ENCODE results near the gene ABCG2.
"Not testable (repeated sequence)": the region's sequence is repeated elsewhere in the genome, so short reads cannot be mapped to it uniquely, and the experiment has no call there.

ABCG2 gene

DNA sequence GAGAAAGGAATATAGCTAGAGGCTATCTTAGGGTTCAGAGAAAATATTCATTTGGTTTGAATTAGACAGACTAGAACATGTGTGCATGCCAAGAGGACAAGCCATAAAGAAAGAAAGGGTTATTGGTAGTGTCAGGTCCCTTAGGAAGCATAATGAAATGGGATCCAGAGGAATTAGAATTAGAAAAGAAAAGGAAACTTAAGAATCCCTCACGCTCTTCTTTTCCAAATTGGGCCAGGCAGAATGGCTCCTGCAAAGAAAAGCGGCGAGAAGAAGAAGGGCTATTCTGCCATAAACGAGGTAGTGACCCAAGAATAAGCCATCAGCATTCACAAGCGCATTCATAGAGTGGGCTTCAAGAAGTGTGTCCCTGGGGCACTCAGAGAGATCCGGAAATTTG, 4.9 kb upstream of the ABCG2 start:
- DNase-seq, result no peak

DNA sequence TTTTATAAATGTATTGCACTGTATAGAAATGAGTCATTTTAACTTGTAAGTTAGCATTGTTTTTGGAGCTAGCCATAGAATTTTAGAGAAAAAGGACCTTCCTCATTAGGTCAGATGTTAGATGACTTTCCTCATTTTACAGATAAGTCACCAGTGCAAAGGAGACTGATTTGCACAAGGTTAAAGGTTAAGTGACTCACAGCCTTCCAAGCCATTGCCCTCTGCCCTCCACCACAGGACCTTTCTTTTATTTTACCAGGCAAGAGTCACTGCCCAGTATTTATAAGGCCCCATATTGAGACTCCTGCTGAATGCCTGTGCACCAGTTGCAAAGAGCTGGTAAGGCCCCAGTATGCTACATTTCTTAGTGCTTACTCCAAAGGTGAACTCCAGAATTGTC, 4.2 kb upstream of the ABCG2 start:
- DNase-seq, result no peak

DNA sequence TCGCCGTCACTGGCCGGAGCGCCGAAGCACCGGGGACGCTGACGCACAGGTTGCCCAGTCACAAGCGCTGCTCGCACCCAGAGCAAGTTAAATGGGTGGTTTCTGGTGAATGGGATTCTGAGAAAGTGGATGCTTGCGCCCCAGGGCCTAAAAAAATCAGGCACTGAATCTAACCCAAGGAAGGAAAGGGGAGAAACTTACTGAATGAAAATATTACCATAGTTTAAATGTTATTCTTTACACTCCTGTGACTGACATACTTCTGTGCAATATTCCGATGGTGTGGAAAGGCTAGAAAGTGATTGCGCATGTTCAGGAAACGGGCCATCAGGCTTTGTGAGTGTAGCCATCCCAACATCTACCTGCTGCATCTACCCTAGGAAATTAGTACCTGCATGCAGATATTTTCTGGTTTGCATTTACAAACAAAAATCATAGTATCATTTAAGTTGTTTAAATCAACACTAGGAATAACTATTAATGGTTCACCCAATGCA, 838 bp upstream of the ABCG2 start:
- no peak for DNase-seq

DNA sequence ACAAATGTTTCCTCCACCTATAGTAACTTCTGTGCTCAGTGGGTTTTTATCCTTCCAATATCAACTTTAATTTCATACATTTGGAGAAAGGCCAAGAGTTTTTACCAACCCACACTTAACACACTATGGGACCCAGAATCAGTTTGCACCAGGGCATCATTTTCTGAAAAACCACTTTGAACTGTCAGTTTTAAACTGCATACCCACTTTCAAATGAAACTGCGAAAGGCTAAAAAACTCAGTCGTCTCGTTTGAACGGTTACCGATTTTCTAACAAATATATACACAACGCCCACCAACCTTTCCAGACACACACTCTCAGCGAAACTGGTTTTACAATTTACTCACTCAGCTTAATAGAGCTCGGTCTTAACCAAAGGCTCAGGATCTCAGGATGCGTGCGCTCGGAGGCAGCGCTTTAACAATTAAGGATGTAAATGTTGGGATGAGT, 376 bp downstream of the ABCG2 start:
- DNase-seq, result no peak

DNA sequence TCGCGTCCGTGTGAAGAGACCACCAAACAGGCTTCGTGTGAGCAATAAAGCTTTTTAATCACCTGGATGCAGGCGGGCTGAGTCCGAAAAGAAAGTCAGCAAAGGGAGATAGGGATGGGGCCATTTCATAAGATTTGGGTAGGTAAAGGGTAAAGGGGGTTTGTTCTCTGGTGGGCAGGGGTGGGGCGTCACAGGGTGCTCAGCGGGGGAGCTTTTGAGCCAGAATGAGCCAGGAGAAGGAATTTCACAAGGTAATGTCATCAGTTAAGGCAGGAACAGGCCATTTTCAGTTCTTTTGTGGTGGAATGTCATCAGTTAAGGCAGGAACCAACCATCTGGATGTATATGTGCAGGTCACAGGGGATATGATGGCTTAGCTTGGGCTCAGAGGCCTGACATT, 6.1 kb downstream of the ABCG2 start:
- DNase-seq, result not testable (repeated sequence)

DNA sequence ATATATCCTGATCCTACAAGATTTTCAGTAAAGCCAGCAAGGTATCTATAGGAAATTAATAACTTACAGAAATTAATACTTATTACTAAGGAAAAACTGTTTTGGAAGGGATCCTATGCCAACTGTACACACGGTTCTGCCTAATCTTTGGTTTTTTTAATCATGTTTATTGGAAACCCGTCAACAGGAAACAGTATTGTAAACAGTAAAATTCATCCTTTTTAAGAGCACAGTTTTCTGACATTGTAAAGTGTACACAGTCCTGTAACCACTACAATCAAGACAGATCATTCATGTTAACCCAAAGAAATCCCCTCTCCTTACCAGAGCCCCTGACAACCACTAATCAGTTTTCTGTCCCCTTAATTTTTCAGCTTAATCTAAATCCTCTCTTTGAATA, 9.9 kb downstream of the ABCG2 start:
- no peak for DNase-seq

DNA sequence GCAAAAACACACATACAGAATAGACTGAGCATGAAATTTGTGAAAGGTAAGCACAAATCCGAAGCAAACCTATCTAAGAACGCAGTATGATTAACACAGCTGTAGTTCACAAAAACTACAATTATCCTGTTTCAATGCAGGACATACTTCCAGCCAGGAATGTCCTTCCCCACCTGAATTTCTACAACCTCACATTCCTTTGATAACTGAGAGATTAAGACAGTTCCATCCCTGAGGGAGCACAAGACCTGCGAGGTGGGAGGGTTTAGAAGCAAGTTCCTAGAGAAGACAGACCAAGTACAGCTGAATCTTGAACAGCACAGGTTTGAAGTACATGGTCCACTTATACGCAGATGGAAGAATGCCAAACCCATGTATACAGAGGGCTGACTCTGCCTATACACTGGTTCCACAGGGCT, 10.6 kb downstream of the ABCG2 start:
- DNase-seq, result no peak

DNA sequence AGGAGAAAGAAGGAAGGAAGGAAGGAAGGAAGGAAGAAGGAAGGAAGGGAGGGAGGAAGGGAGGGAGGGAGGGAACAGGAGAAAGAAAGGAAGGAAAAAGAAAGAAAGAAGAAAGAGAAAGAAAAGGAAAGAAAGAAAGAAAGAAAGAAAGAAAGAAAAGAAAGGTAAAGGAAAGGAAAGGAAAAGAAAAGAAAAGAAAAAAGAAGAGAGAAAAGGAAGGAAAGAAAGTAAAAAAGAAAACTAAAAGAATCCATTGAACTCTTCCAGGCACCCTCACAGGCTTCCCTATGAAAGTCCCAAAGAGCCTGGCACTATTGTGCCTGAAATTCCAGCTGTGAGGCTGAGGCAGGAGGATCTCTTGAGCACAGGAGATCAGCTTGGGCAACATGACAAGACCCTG, 11.5 kb downstream of the ABCG2 start:
- no peak for DNase-seq

DNA sequence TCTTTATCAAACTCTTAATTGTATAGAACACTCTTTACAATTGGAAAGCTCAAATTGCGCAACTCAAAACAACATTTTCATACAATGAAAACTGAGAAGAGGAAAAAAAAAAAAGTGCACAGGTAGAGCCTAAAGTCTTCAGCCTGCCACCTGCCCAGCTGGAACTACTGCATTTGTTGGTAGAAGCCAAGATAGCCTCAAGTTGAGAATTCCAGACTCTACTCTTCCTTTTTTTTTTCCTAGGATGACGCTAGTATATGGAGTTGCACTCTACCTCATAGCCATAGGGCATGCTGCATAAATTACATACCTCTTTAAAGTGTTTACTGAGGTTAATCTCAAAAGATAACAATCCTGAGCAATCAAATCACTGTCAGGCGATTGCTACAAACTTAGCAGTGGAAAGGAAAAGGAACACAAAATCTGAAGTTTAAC, 13.6 kb downstream of the ABCG2 start:
- no peak for DNase-seq

DNA sequence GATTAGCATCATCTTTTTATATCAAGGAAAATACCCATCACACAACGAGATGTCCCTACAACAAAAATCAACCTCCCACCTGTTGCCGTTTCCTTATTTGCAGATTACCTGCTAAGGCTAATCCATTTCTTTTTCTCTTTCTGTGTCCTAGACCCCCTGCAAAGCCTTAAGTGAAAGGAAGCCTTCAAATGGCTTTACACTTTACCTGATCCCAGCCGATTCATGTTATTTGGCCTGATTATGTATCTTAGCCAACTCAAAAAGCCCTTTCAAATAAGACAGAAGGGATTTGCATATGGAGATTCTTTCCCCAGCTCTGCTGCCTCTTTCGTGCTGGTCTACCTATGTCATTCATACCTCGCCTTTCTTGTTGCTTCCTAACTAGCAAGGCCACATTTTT, 14.4 kb downstream of the ABCG2 start:
- DNase-seq, result no peak

DNA sequence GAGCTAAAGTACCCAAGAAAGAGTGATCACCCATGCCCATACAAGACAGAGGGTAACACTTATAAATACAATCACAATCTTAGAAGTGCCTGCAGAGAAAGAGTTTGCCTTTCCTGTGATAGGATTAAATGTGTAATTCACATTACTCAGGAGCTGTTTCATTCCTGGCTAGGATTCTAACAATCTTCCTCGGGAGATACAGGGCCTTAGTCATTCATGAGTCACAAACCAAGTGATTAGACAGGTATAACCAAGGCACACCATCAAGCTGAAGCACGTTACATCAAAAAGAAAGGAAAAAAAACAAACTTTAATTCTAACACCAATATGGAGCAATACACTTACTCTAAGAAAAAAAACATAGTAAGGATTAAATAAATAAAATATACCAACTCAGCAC, 14.9 kb downstream of the ABCG2 start:
- no peak for DNase-seq

DNA sequence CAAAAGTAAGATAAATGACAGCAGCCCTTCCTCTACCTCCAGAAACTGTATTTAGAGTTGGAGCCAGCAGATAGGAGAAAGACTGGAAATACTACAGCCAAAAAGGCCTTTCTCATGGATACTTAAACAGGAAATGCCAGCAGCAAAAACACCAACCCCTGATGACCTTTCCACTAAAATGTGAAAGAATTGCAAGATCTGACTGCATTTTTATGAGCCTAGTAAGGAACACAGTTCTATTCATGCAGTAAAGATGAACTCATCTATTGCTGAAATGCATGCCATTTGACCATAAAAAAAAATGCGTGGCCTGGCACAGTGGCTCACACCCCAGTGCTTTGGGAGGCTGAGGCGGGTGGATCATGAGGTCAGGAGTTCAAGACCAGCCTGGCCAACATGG, 19.9 kb downstream of the ABCG2 start:
- DNase-seq, result no peak

DNA sequence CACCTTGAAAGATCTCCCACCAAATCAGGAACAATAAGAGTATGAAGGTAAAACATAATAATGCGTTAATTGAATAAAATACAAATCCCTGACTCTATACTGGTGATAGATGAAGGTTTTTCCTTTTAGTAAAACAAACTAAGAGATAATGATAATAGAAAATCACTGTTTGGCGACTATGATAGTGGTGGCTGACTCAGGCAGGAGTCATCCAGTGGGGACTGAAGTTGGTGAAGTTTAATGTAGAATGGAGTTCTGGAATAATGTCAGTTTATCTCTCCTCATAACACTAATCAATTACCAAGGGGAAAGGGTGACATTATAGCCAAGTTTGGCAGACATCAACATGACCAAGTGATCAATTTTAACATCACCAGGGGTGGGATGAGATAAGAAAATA, 21.3 kb downstream of the ABCG2 start:
- DNase-seq, result no peak

DNA sequence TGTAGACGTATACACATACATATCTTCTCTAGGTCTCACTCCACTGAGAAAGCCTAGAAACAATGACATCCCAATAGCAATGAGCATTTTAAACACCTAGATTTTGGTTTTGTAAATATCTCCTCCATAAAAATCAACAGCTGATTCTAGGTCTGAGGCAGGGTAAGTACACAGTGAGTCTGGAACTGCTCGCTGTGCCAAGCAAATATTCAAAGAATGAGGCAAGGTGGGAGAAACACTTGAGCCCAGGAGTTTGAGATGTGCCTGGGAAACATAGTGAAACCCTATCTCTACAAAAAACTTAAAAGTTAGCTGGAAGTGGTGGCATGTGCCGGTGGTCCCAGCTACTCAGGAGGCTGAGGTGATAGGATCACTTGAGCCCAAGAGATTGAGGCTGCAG, 22.2 kb downstream of the ABCG2 start:
- DNase-seq, result no peak

DNA sequence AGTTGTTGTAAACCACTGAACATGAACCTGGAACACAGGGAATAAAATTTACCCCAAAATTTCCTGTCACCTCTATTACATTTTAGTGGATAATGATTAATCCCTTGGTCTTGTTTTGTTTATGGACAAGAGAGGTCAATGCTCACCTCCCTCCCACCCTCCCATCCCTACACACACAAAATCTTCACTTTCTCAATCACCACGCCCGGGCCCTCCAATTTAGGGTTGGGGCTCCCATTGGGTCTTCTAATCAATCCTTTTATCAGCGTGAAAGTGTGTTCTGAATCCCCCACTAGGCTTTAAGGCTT, 23.1 kb downstream of the ABCG2 start:
- DNase-seq, result no peak

DNA sequence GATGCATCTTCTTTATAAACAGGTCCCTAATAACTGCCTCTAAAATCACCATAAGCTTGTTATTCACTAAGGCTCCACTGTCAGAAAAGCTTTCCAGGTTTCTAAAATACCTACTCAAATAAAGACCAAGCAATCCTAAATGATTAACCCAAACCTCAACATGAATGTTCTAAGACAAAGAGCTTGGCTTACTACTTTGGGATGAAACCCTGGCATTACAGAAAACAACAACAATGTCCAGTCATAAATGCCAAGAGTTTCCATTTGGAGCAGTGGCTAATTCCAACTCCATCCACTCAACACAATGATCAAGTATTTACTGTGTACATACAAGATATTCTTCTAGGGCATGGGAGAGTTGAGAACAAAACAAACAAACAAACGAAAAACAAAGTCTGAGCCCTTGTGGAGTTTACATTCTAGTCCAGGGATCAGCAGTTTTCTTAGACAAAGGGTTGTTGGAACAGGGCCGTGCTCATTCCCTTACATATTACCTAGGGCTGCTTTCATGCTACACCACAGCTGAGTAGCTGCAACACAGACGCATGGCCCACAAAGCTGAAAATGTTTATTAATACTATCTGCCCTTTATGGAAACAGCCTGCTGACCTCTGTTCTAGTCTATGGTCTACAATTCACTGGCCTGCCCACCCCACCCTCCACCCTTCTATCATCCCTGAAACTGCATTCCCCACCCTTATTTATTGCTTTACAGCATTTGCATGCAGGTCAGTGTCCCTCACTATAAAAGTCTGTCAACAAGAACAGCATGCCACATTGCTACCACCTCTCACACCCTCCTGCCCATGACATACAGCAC, 23.7 kb downstream of the ABCG2 start:
- DNase-seq, result no peak

DNA sequence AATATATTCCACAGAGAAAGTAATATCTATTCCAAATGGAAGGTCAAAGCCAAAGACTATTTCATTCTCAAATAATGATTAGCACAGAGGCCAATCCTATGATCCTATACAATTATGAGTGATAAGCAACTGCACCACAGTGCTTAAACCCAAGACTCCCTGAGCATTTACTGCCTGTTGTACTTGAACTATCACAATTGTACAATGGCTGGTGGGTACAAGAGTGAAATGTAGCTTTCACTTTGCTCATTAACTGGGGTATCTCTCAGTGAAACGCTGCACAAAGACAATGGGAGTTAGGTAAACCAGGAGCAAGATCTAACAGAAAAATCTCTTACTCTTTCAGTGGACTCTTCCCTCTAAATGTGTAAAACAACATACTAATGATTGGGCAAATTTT, 24.3 kb downstream of the ABCG2 start:
- DNase-seq, result no peak

DNA sequence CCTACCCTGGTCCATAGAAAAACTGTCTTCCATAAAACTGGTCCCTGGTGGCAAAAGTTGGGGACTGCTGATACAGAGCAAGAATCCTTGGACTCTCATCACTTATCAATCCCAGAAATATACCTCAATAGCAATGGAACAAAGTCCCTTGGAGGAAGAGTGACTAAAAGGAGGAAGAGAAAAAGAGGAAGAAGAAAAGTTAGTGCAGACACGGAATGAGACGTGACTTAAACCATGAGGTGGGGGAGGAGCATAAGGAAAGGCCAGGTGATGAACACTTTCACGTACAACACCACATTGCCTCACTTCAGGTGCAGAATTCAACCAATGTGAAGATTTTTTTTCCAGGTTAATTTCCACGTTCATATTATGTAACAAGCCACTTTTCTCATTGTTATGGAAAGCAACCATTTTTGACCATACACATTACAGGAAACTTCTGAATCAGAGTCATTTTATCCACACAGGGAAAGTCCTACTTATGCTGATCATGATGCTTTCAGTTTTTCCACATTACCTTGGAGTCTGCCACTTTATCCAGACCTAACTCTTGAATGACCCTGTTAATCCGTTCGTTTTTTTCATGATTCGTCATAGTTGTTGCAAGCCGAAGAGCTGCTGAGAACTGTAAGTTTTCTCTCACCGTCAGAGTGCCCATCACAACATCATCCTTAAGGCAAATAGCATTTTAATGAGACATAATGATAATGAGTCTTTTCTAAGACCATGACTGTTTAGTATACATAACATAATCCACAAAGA, 27.7 kb downstream of the ABCG2 start:
- DNase-seq, result no peak

DNA sequence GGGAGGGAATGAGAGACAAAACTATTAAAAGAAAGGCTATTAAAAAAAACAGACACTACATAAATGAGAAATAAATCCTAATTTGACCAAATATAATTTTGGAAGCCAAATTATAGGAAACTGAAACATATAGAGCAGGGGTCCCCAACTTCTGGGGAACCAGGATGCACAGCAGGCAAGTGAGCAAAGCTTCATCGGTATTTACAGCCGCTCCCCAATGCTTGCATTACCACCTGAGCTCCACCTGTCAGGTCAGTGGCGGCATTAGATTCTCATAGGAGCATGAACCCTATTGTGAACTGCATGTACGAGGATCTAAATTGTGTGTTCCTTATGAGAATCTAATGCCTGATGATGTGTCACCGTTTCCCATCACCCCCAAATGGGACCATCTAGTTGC, 28.4 kb downstream of the ABCG2 start:
- DNase-seq, result no peak

DNA sequence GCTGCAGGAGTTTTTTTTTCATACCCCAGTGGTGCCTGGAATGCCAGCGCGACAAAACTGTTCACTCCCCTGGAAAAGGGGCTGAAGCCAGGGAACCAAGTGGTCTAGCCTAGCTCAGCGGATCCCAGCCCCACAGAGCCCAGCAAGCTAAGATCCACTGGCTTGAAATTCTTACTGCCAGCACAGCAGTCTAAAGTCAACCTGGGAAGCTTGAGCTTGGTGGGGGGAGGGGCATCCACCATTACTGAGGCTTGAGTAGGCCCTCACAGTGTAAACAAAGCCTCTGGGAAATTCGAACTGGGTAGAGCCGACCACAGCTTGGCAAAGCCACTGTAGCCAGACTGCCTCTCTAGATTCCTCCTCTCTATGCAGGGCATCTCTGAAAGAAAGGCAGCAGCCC, 36.2 kb downstream of the ABCG2 start:
- not testable (repeated sequence) for DNase-seq

DNA sequence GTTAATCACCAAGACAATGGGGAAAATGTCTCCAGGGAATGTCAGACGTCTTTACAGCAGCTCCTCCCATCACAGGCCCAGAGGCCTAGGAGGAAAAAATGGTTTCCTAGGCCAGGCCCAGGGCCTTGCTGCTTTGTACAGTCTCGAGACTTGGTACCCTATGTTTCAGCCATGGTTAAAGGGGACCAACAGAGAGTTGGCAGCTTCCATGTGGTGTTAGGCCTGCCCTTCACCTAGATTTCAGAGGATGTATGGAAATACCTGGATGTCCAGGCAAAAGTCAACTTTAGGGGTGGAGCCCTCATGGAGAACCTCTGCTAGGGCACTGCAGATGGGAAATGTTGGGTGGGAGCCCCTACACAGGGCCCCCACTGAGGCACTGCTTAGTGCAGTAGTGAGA, 38.5 kb downstream of the ABCG2 start:
- no peak for DNase-seq

DNA sequence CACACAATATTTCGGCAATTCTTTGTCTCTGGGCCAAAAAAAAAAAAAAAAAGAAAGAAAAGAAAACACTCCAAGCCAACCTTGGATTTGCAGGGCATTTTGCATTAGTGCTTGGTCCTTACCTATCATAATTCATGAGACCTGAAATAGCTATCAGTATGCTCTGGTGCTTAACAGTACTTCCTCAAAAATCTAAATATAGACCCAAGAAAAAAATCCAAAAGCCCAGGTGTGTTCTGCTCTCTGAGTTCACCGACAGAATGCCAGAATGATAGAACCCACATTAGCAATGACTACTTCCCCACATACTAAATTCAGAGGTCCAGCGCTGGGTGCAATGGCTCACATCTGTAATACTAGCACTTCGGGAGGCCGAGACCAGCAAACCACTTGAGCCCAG, 42.9 kb downstream of the ABCG2 start:
- no peak for DNase-seq

DNA sequence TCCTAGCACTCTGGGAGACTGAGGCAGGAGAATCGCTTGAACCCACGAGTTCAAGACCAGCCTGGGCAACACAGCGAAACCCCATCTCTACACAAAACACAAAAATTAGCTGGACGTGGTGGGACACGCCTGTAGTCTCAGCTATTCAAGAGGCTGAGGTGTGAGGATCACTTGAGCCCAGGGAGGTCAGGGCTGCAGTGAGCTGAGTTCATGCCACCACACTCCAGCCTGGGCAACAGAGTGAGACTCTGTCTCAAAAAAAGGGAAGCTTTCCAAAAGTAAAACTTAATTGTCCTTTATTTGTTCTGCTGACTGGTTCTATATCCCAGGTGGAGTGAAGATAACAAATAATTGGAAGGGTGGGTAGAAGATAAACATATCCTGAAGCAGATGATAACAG, 45.6 kb downstream of the ABCG2 start:
- no peak for DNase-seq

DNA sequence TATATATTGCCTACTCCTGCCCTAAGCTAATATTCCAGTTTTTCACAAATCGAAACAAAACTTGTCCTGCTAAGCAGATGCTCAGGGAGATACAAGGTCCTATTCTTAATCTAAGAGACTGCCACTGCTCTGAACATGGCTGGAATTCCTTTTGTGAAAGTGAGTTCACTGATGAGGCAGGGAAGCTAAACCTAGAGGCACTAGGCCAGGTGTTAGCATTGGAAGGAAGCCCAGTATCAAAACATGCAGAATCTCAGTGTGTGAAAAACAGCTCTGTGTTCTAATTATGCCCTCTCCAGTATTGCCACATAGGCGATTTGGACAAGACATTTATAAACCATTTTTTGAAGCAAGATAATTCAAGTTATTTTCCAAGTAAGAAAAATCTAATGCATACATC, 47.6 kb downstream of the ABCG2 start:
- DNase-seq, result no peak

All from activated CD8-positive, alpha-beta memory T cell treated with anti-CD3 and anti-CD28 coated beads, Interleukin-2, amount 50 U/mL, for 4 hours (primary cell).